Measurements from ENCODE around the gene PPP1R12A. TPM values are rescaled to one million over a fixed set of nuclear protein-coding genes. Genes with fewer than 3 reads are reported as not detected.

The PPP1R12A gene
- polyA plus RNA-seq, 1 experiment: 107 TPM

DNA sequence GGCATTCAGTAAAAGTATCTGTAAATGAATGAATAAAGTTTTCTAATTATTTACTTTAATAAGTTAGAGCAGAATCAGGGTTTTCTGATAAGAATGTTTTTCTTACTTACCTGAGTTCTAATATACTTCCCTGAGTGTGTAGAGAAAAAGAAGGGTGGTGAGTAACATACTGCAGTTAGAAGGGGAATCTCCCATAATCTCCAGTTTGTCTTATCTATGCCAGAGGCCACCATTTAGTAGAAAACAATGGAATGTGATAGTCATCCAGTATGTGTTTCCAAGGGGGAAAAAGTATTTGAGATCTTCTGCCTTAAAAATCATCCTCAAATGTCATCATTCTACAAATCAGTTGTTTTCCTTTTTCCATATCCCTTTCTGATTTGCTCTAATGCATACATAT lies 187.6 kb downstream of the PPP1R12A start:
- POLR2A ChIA-PET: no interaction called here
- Histone ChIP-seq H3K27me3 (ENCODE audit: control insufficient read depth, insufficient read depth, low read length) (no peaks in the 10 kb centered on the region), H3K9me3 (ENCODE audit: control insufficient read depth, insufficient read depth, low read length) (no peaks in the 10 kb centered on the region), H3K27ac (ENCODE audit: low read depth, low read length) (no peak overlapping the region), H3K4me3 (ENCODE audit: low read depth, low read length) (no peak overlapping the region)
- DNase-seq (ENCODE audit: low read depth, low spot score): no peak
- TF ChIP-seq, protein P1, sequence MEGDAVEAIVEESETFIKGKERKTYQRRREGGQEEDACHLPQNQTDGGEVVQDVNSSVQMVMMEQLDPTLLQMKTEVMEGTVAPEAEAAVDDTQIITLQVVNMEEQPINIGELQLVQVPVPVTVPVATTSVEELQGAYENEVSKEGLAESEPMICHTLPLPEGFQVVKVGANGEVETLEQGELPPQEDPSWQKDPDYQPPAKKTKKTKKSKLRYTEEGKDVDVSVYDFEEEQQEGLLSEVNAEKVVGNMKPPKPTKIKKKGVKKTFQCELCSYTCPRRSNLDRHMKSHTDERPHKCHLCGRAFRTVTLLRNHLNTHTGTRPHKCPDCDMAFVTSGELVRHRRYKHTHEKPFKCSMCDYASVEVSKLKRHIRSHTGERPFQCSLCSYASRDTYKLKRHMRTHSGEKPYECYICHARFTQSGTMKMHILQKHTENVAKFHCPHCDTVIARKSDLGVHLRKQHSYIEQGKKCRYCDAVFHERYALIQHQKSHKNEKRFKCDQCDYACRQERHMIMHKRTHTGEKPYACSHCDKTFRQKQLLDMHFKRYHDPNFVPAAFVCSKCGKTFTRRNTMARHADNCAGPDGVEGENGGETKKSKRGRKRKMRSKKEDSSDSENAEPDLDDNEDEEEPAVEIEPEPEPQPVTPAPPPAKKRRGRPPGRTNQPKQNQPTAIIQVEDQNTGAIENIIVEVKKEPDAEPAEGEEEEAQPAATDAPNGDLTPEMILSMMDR (IDR thresholded peaks at IDR 0.05; ENCODE audit: low read depth, low read length): no peak
- CTCF ChIA-PET: interaction anchor here (0.7 to 1.2 kb wide), 2 partner anchors 18 to 440 kb away, joined by 3 to 7 read pairs; no protein-coding TSS in a partner anchor

DNA sequence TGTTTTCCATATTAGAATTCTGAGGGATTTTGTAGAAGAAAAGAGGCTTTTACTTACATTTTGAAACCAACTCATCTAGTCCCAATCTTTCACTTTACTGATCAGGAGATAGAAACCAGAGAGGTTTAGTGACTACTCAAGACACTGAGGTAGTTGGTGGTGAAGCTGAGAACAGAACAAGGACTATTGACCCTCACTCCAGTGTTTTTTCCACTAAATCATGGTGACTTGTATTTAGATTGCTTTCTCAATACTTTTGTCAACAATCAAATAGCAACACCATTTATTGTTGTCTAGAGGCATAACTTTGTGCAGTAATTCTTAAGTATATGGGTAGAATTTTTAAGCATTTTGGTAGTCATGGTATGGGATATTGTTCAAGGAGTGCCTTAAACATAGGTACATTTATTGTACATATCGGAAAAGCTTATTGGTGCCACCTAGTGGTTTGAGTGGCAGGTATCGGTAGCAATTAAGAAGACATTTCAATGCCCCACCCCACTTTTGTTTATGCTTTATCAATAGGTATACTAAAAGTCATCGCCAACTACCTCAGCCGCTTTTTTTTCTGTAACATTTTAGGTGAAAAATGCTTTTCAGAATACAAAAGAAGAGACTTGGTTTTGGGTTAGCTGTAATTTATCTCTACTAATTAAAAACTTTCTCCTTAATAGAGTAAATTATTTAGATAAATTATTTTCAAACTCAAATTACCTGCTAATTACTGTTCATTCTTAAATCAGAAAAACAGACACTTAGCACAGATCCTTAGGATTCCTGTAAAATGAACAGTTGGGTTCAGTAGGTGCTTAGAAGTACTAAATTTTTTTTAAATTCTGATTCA lies 196.8 kb downstream of the PPP1R12A start:
- TF ChIP-seq, protein P1 (IDR thresholded peaks at IDR 0.05; ENCODE audit: low read depth, low read length): peak; percentile 71
- ChIA-PET POLR2A (no interaction called here), CTCF (interaction anchor here (0.5 to 2.2 kb wide), 28 partner anchors 9 to 1681 kb away, joined by 3 to 14 read pairs (median 4); no protein-coding TSS in a partner anchor)
- Histone ChIP-seq H3K9me3 (ENCODE audit: control insufficient read depth, insufficient read depth, low read length) (no peaks in the 10 kb centered on the region), H3K27ac (ENCODE audit: low read depth, low read length) (no peak overlapping the region), H3K27me3 (ENCODE audit: control insufficient read depth, insufficient read depth, low read length) (no peaks in the 10 kb centered on the region), H3K4me3 (ENCODE audit: low read depth, low read length) (no peak overlapping the region)
- DNase-seq (ENCODE audit: low read depth, low spot score): no peak

DNA sequence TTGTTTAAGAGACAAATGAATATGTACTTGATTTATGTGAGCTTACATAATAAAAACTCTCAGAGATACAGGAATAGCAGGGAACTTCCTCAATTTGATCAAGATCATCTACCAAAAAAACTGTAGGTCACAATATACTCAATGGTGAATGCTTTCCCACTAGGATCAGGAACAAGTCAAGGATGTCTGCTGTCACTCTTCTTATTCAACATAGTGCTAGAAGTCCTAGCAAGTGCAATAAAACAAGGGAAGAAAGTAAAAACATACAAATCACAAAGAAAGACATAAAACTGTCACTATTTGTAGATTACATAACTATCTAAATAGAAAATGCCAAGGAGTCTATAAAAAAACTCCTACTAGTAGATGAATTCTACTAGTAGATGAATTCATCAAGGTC lies 202.3 kb downstream of the PPP1R12A start:
- H3K27me3 ChIP-seq (ENCODE audit: control insufficient read depth, insufficient read depth, low read length): no peaks in the 10 kb centered on the region
- POLR2A ChIA-PET: no interaction called here
- no peak for DNase-seq (ENCODE audit: low read depth, low spot score)
- H3K27ac ChIP-seq (ENCODE audit: low read depth, low read length): no peak overlapping the region
- no peaks in the 10 kb centered on the region for H3K9me3 ChIP-seq (ENCODE audit: control insufficient read depth, insufficient read depth, low read length)
- no peak overlapping the region for H3K4me3 ChIP-seq (ENCODE audit: low read depth, low read length)
- CTCF ChIA-PET: no interaction called here
- TF ChIP-seq, protein P1 (IDR thresholded peaks at IDR 0.05; ENCODE audit: low read depth, low read length): no peak

DNA sequence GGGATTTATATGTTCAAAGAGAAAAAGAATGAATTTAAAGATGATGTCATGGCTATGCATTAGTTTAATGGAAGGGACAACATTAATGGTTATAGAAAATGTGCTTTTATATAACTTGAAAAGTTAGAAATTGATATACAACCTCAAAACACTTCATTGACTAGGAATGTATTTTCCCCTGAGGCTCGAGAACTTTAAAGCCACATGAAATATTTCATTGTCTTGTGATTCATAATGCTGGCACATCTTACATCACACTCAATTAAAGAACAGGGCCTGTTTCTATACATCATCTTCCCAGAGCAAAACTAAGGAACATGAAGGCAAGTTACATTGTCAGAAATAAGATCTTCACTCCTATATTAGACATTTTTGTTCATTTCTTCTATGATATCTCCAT lies 208.9 kb downstream of the PPP1R12A start:
- Histone ChIP-seq H3K27ac (ENCODE audit: low read depth, low read length) (no peak overlapping the region), H3K4me3 (ENCODE audit: low read depth, low read length) (no peak overlapping the region), H3K27me3 (ENCODE audit: control insufficient read depth, insufficient read depth, low read length) (no peaks in the 10 kb centered on the region), H3K9me3 (ENCODE audit: control insufficient read depth, insufficient read depth, low read length) (no peaks in the 10 kb centered on the region)
- TF ChIP-seq, protein P1 (IDR thresholded peaks at IDR 0.05; ENCODE audit: low read depth, low read length): no peak
- CTCF ChIA-PET: interaction anchor here (0.5 kb wide), 1 partner anchor 11 kb away, joined by 3 read pairs; no protein-coding TSS in a partner anchor
- DNase-seq (ENCODE audit: low read depth, low spot score): peak; percentile 24
- POLR2A ChIA-PET: interaction anchor here (0.6 kb wide), 1 partner anchor 232 kb away, joined by 3 read pairs; no protein-coding TSS in a partner anchor

Small RNA genes lying within 50 kb of the gene (small RNA-seq; reads per million reads assigned to genes)
- not detected for gene RNA5SP363 (ENCODE audit: insufficient read length, low read depth)

Other genes with a start within 250 kb of the PPP1R12A start
- gene PAWR, start 244.1 kb downstream of the PPP1R12A start, polyA plus RNA-seq (2011; rRNA removed): 11.2 and 15.7 TPM in 2 replicates
- 0.05 and 0.07 TPM in 2 replicates for gene OTOGL, start 164.4 kb upstream of the PPP1R12A start, polyA plus RNA-seq (2011; rRNA removed)

Measured in AG04450 (cell line).